ENCODE results near the gene CYP3A7. TPM values are rescaled to one million over a fixed set of nuclear protein-coding genes. Genes with fewer than 3 reads are reported as not detected.

The CYP3A7 gene
- polyA plus RNA-seq, 1 donor (not counting 4 experiments of a cell fraction or from before 2014, with no cell fraction given), result not detected

- FAIRE-seq (no peak), DNase-seq (ENCODE audit: low read depth, low spot score) (no peak)
- Histone ChIP-seq H3K9me3 (ENCODE audit: control insufficient read depth, low read depth, low read length) (no peaks in the 10 kb centered on the region), H4K20me1 (ENCODE audit: control insufficient read depth, extremely low read depth, insufficient read depth, low read length) (no peaks in the 10 kb centered on the region), H3K79me2 (ENCODE audit: control insufficient read depth, insufficient read depth, low read length) (no peaks in the 10 kb centered on the region), H3K9me1 (ENCODE audit: control insufficient read depth, extremely low read depth, insufficient read depth, low read length) (no peaks in the 10 kb centered on the region), H2AFZ (ENCODE audit: control insufficient read depth, low read length) (no peak overlapping the region), H3K27me3 (ENCODE audit: control insufficient read depth, extremely low read depth, insufficient read depth, low read length) (no peaks in the 10 kb centered on the region), H3K27ac (ENCODE audit: control insufficient read depth, insufficient read depth, low read length) (no peak overlapping the region), H3K4me3 (ENCODE audit: control insufficient read depth in 2 of 3, extremely low read depth in 1 of 3, insufficient read depth in 2 of 3, low read depth in 1 of 3, low read length in 3 of 3) (no peak overlapping the region), H3K9ac (ENCODE audit: control insufficient read depth, extremely low read depth, insufficient read depth, low read length) (no peak overlapping the region), H3K4me1 (ENCODE audit: control insufficient read depth, extremely low read depth, insufficient read depth, low read length) (no peaks in the 10 kb centered on the region), H3K36me3 (ENCODE audit: control insufficient read depth in 2 of 2, extremely low read depth in 1 of 2, insufficient read depth in 2 of 2, low read length in 2 of 2) (no peaks in the 10 kb centered on the region), H3K4me2 (ENCODE audit: control insufficient read depth, extremely low read depth, insufficient read depth, low read depth, low read length) (no peak overlapping the region)
- TF ChIP-seq EZH2 (IDR thresholded peaks at IDR 0.05; ENCODE audit: low read length) (no peak), CTCF (optimal IDR thresholded peaks at IDR 0.05 in 1 of 3, IDR thresholded peaks at IDR 0.05 in 1 of 3, conservative IDR thresholded peaks at IDR 0.05 in 1 of 3; ENCODE audit: extremely low read depth in 1 of 3, insufficient read depth in 2 of 3, low read length in 3 of 3) (no peak)
- dilution Hi-C loops (cut with MboI; ENCODE audit: extremely low pct_ligation_motif_present, low sequenced_read_pairs), result no loop called here
Measured at GRCh38 chr7:99720800-99721595, 14.0 kb downstream of the CYP3A7 start.

GRCh38 chr7:99719996-99720769, 14.8 kb downstream of the CYP3A7 start:
- Histone ChIP-seq H3K4me3 (ENCODE audit: control insufficient read depth in 2 of 3, extremely low read depth in 1 of 3, insufficient read depth in 2 of 3, low read depth in 1 of 3, low read length in 3 of 3) (no peak overlapping the region), H3K4me1 (ENCODE audit: control insufficient read depth, extremely low read depth, insufficient read depth, low read length) (no peaks in the 10 kb centered on the region), H2AFZ (ENCODE audit: control insufficient read depth, low read length) (no peak overlapping the region), H3K9ac (ENCODE audit: control insufficient read depth, extremely low read depth, insufficient read depth, low read length) (no peak overlapping the region), H3K27ac (ENCODE audit: control insufficient read depth, insufficient read depth, low read length) (no peak overlapping the region), H3K9me1 (ENCODE audit: control insufficient read depth, extremely low read depth, insufficient read depth, low read length) (no peaks in the 10 kb centered on the region), H4K20me1 (ENCODE audit: control insufficient read depth, extremely low read depth, insufficient read depth, low read length) (no peaks in the 10 kb centered on the region), H3K4me2 (ENCODE audit: control insufficient read depth, extremely low read depth, insufficient read depth, low read depth, low read length) (no peak overlapping the region), H3K79me2 (ENCODE audit: control insufficient read depth, insufficient read depth, low read length) (no peaks in the 10 kb centered on the region), H3K9me3 (ENCODE audit: control insufficient read depth, low read depth, low read length) (no peaks in the 10 kb centered on the region), H3K27me3 (ENCODE audit: control insufficient read depth, extremely low read depth, insufficient read depth, low read length) (no peaks in the 10 kb centered on the region), H3K36me3 (ENCODE audit: control insufficient read depth in 2 of 2, extremely low read depth in 1 of 2, insufficient read depth in 2 of 2, low read length in 2 of 2) (no peaks in the 10 kb centered on the region)
- dilution Hi-C loops (cut with MboI; ENCODE audit: extremely low pct_ligation_motif_present, low sequenced_read_pairs), result no loop called here
- TF ChIP-seq CTCF (optimal IDR thresholded peaks at IDR 0.05 in 1 of 3, IDR thresholded peaks at IDR 0.05 in 1 of 3, conservative IDR thresholded peaks at IDR 0.05 in 1 of 3; ENCODE audit: extremely low read depth in 1 of 3, insufficient read depth in 2 of 3, low read length in 3 of 3) (no peak), EZH2 (IDR thresholded peaks at IDR 0.05; ENCODE audit: low read length) (no peak)
- DNase-seq (ENCODE audit: low read depth, low spot score), result no peak
- no peak for FAIRE-seq

Measured in keratinocyte (primary cell).